SU-DHL-6 (cell line): Measurements from ENCODE around the gene EVPL.
A peak's percentile ranks its signal among the peaks of the same experiment; 100 is the strongest.

Experiments
- CTCF ChIP-seq: fragments of 200-600 bp; sonication (generic); IDR thresholded peaks from one replicate; pipeline ENCODE4 v1.5.1; 2017; ENCODE audit warnings: antibody characterized with exemption, mild to moderate bottlenecking, low read length, moderate library complexity; ENCODE audit not compliant: insufficient read depth, poor library complexity, severe bottlenecking
- EZH2phosphoT487 ChIP-seq: fragments of 200-600 bp; sonication (generic), shearing (Covaris generic); conservative IDR thresholded peaks from 2 replicates; pipeline ENCODE4 v1.6.1; 2018; ENCODE audit warnings: mild to moderate bottlenecking, antibody characterized with exemption, low read length, moderate library complexity, mixed read lengths

- TF ChIP-seq CTCF (peak; percentile 83), EZH2phosphoT487 (no peak)
Measured at GRCh38 chr17:76000016-76000754, 26.9 kb downstream of the EVPL start.
